HG02981 (cell line): ENCODE results near the gene EMP1.
A peak's percentile ranks its signal among the peaks of the same experiment; 100 is the strongest.

ENCODE experiments used
- ATAC-seq: cut with Tn5 transposase; IDR thresholded peaks from one replicate; pipeline ENCODE4 v1.9.1; 2021; ENCODE audit warnings: mild to moderate bottlenecking, moderate library complexity; ENCODE audit not compliant: unreplicated experiment

EMP1 gene, protein sequence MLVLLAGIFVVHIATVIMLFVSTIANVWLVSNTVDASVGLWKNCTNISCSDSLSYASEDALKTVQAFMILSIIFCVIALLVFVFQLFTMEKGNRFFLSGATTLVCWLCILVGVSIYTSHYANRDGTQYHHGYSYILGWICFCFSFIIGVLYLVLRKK

DNA sequence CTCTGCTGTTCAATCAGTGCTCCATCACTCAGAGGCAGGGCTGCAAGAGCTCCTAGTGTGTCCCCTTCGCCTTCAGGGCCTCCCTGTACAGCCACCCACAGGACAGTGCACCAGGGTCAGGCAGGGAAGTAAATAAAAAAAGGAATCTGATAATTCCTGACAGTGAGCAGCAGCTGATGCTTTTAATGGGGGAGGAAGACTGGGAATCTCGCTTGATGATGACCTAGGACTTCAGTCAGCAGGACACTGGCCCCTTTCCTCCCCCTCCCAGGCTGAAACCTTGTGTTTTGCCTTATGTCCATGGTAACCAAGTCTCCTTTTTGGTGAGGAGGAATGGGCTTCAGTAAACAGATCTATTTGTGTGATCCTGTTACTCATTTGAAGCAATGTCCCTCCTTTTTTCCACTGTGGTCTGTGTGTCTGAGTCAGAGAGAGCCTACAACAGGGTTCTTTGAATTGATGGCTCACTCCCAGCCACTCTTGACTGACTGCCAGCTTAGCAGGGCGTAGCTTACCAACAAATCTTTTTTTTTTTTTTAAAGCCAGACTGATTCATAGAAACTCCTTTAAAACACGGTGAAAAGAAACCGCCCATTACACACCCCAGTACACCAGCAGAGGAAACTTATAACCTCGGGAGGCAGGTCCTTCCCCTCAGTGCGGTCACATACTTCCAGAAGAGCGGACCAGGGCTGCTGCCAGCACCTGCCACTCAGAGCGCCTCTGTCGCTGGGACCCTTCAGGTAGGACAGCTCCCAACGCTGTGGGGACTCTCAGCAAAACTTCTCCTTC is at the start of gene EMP1:
Gene EMP1, plus strand, starts transcription at position 597 of the 792 bp plus-strand sequence. CDS start 14,785 bp downstream, outside the sequence.
- peak; percentile 91 for ATAC-seq

DNA sequence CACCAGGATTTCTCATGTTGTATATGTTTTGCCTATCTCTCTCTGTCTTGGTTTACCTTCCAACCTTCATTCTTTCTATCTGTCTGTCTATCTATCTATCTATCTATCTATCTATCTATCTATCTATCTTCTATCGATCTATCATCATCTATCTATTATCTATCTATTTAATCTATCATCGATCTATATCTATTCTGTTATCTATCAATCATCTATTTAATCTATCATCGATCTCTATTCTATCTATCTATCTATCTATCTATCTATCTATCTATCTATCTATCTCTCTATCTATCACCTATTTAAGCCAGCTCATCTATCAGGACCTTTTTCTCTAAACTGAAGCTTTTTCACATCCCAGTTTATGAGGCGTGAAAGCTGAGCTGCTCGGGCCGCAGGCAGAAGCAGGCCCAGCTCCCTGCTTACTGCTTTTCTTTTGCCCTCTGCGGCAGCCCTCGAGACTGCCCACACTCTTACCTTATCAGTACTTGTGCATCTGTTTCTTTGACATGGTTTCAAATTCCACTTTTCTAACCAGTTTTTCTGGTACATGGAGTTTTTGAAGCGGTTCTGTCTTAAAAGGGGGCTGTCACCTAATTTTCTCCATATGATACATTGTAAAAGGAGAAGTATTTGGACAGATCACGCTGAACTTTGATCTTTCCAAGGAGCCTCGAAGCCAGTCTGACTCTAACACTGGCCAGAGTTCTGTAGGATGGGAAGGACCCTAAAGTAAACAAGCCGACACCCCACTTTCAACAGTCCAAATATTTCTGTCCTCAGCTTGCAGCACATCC is 48.6 kb upstream of the EMP1 start:
- no peak for ATAC-seq

DNA sequence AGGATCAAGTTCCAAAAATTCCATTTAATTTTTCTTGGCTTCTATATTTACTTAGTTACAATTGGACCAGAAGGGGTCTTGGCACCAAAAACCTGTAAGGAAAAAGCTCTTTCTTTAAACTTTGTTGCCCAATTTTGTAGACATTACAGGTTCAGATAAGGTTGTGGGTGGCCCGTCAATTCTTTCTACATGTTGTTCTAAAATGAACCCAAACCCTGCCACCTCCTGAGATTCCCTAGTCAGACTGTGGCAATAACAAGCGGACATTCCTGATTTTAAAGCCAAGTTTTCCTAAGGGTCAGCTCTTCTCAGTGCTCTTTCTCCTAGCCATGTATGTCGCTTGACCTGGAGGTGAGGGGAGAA is 48.1 kb upstream of the EMP1 start:
- ATAC-seq, result no peak

DNA sequence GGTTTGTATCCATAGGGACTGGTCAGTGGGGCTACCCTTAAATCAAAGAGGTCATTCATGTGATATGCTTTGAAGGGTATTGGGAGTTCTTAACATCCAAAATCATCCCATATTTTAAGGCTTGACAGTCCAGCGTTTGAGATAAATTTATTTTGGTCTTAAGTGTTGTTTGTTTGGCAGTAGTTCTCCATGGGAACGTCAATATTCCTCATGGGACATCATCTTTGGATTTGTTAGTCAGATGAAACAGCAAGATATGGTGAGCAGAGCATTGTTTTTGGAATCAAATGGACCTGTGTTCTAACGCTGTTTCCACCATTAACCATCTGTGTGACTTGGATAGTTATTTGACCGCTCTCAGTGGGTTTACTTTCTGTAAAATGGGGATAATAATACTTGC is 47.1 kb upstream of the EMP1 start:
- no peak for ATAC-seq

DNA sequence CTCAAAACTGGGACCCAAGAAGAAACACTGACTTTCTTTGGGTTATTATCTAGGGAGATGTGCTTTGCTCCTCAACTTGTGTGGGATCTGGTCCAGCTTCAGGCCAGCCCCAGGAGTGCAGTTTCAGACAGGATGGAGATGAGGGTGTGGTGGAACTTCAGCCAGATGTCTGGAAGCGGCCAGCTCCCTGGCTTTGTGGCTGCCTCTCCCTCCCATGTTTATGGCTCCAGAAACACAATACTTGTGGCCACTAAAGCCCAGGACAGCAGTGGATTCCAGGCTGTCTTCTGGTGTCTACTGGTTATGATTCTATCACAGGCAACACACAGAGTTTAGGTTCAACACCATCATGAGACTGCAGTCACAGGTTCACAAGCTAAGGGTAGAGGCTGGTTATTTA is 44.2 kb upstream of the EMP1 start:
- ATAC-seq, result no peak

DNA sequence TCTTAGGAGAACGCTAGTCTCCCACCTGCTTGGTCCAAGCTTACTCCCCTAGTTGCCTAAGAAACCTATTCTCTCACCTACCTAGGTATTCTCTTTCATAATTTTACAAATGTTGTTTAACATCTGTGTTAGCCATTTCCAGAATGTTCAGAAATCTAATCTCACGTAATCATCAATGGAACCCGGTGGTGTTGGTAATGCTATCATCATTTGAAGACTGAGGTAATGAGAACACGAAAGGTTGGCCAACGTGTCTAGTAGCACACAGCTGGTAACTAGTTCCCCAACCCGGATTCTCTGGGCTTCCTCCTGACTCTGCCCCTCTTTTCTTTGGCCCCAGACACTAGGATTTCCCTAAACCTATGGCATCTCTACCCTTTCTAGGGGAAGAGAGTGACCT is 43.8 kb upstream of the EMP1 start:
- no peak for ATAC-seq

DNA sequence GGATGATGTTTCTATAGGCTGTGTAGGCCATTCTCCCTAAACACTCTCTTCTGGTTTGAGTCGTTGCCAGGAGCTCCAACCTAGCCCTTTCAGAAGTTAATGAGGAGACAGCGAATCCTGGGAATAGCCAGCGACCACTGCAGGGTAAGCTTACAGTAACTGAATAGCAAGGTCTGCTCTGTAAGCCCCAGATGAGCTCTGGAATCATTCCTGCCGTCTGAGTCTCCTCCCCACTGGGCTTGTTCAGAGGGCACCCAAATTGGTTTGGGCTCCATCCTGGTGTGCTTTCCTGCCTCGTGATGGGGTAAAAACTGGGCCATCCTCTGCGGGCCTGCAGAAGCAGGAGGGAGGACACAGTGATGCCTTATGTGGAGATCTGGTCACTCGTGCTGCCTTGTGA is 43.3 kb upstream of the EMP1 start:
- no peak for ATAC-seq

DNA sequence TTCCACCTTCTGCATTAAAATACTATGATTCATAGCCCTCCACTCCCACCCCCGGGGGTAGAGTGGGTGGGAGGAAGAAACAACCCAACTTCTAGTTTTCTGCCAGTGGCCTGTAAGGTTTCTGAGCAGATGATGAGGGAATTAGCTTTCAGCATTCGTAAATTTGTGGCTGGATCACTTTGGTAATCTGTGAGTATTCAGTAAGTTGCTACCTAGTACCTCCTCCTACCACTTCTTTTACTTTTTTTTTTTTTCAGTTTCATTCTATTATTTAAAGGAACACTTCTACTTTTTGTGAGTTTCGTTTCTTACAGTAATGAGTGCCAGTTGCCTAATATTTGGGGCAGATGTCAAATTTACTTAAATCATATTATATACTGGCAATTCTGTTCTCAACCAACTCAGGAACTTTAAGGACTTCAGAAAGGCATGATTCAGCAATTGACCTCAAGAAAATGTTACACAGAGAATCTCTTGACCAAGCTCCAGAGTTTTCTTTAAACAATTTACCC is 42.4 kb upstream of the EMP1 start:
- no peak for ATAC-seq

DNA sequence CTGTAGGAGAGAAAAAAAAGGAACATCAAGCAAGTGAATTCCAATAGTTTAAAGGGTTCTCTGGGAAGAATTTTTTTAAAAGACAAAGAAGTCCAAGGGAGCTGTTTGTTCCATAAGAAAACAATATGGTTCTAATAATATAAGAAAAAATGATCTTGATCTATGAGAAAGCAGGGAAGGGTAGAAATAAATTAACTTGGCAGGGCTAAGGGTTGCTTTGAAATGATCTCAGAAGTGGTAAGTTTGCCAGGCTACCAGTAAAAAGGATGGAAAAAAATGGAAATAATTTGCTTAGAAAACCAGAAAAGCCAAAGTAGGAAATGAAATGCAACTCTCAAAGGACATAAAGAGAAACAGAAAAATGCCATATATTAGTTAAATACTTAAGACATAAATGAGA is 41.7 kb upstream of the EMP1 start:
- ATAC-seq, result no peak

DNA sequence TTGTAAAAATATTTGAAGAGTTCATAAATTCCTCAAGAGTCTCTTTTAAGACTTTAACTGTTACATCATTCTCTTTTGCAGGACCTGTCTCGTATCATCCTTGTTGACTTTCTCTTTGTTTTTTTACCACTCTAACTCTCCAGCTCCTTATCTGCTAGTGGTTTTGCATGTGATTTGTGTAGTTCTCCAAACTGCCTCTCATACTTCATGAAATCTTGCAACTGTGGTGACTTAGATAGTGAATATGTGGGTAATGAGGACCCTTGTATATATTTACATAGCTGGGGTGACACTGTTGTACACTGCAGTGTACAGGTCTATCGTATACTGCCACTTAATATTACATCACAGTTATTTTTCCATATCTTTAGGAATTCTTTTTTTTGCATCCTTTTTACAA is 40.2 kb upstream of the EMP1 start:
- no peak for ATAC-seq

DNA sequence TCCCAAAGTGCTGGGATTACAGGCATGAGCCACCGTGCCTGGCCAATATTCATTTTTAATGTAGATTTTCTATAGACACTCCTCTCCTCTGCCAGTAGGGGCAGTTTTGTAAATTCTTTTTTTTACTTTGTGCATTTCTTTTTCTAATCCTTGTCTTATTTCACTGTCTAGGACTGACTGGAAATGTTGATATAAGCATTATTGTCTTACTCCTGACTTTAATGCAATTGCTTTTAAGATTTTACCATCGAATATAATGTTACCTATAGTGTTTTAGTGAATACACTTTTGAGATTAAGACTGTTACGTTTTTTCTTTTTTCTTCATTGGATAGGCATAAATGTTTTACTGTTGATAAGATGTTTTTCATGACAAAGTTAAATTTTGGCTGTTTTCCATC is 35.4 kb upstream of the EMP1 start:
- no peak for ATAC-seq

DNA sequence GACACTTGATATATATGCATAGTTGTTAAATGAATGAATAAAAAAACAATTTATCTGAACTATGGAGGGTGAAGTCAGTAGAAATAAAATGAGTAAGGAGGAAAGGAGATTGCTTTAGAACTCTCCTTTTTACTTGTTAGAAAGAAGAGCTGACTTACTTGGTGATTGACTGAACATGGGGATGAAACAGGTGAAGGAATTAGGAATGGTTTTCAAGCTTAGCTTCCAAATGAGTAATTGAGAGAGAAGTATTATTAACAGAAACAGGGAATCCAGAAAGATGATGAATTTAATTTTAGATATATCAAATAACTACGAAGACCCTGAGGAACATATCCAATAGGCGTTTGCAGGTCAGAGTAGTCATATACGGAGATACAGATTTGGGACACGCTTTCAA is 33.6 kb upstream of the EMP1 start:
- ATAC-seq, result no peak

DNA sequence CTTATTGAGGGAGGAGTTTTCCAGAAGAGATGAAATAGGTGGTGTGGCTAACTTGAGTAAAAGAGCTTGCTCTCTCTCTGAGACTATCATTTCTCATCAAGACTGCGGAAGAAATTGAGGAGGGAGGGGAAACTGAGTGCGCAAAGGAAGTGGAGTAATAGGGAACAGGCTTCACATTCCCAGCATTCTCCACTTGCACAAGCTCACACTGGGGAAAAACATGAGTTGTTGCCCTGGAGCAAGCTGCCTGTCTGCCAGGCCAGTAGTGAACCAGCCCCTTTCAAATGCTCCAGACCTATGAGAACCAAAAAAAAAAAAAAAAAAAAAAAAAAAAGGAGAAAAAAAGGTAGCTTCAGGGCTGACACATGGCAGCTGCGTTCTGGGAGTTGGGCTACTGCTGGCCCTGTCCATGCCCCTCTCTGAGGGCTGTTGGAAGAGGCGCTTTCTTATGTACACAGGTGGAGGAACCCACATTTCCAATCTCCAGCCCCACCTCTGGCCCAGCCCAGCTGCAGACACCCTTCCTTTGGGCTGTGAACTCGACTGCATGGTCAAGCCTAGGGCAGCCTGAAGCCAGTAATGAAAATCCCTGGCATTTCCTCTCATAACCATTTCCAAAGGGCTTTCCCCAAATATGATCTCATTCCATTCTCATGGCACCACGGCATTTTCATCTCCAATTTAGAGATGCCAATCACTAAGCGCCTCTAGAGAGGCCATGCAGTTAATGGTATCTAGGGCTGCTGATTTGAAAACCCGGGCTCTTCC is 32.5 kb upstream of the EMP1 start:
- no peak for ATAC-seq

DNA sequence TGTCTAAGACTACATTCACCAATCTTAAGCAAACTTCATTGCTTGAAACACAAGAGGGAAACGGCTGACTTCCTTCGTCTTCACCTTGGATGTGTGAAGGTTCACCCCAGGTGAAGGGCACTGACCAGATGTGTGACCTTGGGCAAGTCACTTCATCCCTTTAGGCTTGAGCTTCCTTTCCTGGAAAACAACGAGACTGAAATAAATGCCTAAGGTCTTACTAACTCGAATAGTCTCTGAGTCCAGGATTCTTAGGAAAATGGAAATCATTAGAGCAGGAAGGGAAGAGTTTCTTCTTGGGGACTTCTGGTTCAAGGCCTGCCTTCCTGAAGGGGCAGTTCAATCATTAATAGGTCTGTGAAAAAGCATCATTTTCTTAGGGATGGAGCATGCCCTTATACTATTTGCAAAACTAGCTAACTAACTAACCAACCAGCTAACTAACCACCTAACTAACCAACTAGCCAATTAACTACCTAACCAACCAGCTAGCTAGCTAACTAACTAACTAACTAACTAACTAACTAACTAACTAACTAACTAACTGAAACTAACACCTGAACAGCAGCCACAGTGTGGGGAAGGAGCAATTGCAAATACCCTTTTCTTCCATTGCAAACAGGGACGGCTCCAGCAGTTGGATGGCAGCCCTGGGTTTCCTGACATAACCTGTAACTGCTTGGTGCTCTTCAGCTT is 31.5 kb upstream of the EMP1 start:
- ATAC-seq, result no peak

DNA sequence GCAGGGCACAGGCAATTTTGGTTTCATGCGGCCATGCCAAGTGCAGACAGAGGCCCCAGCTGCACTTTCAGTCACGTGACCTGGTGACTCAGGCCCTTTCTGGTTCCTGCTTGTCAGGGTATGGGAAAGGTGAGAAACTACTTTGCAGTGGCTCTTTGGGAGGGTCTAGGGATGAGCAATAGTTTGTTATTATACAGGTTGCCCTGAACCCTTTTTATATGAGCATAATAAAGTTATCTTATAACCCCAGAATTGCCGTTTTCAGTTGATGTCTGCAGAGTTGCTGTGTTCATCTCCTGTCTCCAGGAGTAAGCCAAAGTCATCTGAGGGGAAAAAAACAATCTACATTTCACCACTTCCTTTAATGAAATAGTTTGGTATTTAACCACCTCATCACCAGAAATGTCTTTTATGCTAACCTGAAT is 30.9 kb upstream of the EMP1 start:
- ATAC-seq, result peak; percentile 72

DNA sequence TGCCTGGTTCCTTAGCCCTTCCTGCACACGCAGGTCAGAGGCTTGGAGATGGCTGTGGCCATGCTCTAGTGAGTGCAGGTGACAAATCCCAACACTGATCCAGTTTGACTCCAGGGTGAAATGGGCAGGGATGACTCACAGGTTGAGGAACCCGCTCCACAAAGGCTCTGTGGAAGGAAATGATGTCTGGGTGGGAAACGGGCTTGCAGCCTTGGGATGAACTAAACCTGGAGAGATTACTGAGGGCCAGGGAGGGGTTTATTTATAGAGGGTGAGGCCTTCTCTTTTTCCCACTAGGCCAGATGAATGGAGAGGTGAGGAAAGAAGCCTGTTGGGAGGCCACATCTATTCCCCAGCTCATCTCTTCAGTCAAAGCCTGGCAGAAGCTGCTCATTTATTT is 29.3 kb upstream of the EMP1 start:
- ATAC-seq, result no peak

DNA sequence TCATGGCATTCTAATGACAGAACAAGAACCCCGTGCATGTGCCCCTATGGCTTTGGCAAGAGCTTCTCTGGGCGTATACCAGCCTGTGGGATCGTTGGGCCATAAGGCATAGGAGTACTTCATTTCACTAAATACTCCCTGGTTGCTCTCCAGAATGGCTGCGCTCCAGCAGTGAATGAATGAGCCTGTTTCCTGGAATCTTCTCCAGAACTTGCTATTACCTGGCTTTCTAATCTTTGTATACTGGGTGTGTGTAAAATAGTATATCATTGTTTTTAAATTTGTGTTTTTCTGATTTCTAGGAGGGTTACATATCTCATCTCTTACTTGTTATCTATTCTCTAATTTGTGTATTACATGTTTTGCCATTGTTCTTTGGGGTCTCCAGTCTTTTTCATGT is 28.6 kb upstream of the EMP1 start:
- no peak for ATAC-seq

DNA sequence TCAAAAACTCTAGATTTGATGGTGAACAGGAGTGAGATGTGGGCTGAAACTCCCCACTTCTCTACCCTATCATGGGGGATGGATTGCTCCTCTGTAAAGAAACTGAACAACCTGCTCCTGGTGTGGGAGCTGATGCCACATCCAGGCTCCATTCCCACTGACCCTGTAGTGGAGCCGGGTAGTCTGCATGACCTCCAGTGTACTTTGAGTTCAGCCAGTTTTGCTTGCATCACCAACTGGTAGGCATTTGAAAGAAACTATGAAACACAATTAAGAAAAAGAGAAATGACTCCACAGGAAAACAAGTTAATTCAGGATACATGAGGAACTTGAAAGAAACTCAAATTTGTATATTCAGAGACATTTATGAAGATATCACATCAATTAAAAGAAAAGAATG is 27.3 kb upstream of the EMP1 start:
- ATAC-seq, result no peak

DNA sequence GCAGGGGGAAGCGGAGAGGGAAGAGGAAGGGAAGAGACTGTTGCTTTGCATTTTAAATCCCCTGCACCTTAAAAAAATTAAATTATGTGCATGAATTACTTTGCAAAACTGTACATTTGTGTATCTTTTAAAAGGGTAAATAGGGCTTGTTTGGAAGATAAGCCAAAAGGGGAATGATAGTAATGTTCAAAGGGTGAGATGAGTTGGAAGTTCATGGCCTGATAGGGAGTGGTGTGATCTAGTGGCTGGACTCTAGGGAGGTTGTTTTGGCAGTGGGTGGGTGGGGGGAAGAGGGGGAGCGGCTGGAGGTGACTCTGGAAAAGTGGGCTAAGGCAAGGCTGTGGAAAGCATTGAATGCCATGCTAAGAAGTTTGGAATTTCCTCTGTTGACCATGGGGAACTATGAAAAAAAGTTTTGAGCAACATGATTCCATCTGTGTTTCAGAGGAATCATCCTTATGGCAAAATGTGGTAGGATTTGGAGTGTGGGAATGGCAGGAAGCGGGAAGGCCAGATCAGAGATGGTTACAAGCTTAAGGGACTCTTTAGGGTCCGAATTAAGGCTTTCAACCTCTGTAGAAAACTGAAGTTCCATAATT is 25.5 kb upstream of the EMP1 start:
- no peak for ATAC-seq
